ENCODE measurements around the gene GCN1.

DNA sequence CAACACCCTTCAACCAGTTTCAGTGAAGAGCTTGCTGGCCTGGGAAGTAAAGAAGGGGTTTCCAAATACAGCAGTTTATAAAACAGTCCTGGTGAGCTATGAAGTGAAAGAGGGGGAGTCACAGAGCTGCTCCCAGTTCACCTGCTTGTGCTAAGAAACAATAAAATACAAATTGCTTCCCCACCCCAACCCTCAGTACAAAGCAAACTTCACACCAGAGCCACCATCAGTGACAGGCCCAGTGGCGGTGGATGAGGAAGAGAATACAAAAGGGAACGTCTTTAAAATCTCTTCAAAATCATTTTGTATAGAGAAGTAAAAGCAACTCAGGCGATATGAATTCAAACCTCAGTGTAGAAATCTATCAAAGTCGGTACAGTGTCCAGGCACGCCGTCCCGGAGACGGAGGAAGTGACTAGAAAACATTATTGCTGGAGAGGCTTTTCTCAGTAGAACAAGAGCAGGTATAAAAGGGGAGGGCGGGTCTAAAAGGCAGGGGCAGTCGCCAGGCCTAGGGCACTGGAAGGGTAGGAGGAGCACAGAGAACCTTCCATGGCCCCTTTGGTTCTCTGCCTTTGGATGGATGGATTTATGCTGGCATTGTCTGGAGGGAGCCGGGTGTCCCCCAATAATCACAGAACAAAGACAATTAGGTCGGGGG is 16.9 kb upstream of the GCN1 start:
- TF ChIP-seq, protein P1, sequence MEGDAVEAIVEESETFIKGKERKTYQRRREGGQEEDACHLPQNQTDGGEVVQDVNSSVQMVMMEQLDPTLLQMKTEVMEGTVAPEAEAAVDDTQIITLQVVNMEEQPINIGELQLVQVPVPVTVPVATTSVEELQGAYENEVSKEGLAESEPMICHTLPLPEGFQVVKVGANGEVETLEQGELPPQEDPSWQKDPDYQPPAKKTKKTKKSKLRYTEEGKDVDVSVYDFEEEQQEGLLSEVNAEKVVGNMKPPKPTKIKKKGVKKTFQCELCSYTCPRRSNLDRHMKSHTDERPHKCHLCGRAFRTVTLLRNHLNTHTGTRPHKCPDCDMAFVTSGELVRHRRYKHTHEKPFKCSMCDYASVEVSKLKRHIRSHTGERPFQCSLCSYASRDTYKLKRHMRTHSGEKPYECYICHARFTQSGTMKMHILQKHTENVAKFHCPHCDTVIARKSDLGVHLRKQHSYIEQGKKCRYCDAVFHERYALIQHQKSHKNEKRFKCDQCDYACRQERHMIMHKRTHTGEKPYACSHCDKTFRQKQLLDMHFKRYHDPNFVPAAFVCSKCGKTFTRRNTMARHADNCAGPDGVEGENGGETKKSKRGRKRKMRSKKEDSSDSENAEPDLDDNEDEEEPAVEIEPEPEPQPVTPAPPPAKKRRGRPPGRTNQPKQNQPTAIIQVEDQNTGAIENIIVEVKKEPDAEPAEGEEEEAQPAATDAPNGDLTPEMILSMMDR (conservative IDR thresholded peaks at IDR 0.05; ENCODE audit: low read length): no peak
- no peak for TF ChIP-seq EZH2phosphoT487 (IDR thresholded peaks at IDR 0.05; ENCODE audit: borderline replicate concordance)

Measured in Loucy (cell line).